Gastroesophageal sphincter (tissue), 3 donors: ENCODE data around the gene UBE2I.

ENCODE experiments used
- EP300 ChIP-seq: sonication (generic); formaldehyde crosslinking; IDR thresholded peaks from one replicate; pipeline ENCODE4 v1.6.1; 2017; ENCODE audit warnings: antibody characterized with exemption, mild to moderate bottlenecking
- TF ChIP-seq, protein P1 (sequence below), 4 experiments: fragments of 200-600 bp in 2 of 4; fragments of 450-650 bp in 2 of 4; sonication (generic) in 1 of 4; IDR thresholded peaks; one replicate each; pipeline ENCODE4 v1.5.1; 2017 to 2019; ENCODE audit warnings: antibody characterized with exemption in 4 of 4, mild to moderate bottlenecking in 2 of 4, moderate library complexity in 2 of 4

GRCh38 chr16:1344499-1344898, 35.1 kb downstream of the UBE2I start:
- TF ChIP-seq, protein P1, sequence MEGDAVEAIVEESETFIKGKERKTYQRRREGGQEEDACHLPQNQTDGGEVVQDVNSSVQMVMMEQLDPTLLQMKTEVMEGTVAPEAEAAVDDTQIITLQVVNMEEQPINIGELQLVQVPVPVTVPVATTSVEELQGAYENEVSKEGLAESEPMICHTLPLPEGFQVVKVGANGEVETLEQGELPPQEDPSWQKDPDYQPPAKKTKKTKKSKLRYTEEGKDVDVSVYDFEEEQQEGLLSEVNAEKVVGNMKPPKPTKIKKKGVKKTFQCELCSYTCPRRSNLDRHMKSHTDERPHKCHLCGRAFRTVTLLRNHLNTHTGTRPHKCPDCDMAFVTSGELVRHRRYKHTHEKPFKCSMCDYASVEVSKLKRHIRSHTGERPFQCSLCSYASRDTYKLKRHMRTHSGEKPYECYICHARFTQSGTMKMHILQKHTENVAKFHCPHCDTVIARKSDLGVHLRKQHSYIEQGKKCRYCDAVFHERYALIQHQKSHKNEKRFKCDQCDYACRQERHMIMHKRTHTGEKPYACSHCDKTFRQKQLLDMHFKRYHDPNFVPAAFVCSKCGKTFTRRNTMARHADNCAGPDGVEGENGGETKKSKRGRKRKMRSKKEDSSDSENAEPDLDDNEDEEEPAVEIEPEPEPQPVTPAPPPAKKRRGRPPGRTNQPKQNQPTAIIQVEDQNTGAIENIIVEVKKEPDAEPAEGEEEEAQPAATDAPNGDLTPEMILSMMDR (IDR thresholded peaks at IDR 0.05) = no peak
- no peak for TF ChIP-seq EP300
